ENCODE results near the gene TRAPPC12. TPM values are rescaled to one million over a fixed set of nuclear protein-coding genes. Genes with fewer than 3 reads are reported as not detected.
"Not testable (repeated sequence)": the region's sequence is repeated elsewhere in the genome, so short reads cannot be mapped to it uniquely, and the experiment has no call there.

TRAPPC12 gene
- total and polyA plus RNA-seq, 4 experiments from 2014 or later: 18.0 to 137 (median 94.7) TPM

DNA sequence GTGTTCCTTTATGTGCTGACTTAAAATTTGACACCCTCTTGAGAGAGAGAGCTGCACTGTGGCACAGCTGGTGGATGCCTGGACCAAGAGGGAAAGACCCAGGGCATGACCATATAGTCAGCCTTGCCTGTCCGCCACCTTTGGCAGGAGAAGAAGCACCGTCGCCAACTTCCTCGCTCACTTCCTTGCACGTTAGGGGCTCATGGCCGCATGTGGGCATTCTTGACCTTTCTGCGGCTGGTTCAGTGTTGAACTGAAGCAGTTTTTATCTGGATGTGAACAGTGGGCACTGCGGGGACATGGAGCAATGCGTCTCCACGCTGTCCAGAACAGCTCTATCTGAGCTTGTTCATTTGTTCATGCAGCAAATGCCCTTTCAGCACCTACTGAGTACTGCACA is 66.9 kb downstream of the TRAPPC12 start:
- peaks cover 40% of the 10 kb centered on the region for H3K36me3 ChIP-seq (ENCODE audit: insufficient read depth, low read length)
- no peak for DNase-seq
- H3K9me3 ChIP-seq (ENCODE audit: control insufficient read depth in 1 of 2, low read length in 2 of 2): no peaks in the 10 kb centered on the region
- no peaks in the 10 kb centered on the region for H3K27me3 Mint-ChIP-seq
- no peaks in the 10 kb centered on the region for H3K9me3 Mint-ChIP-seq
- intact Hi-C loops (cut with micrococcal nuclease): no loop called here
- H3K27me3 ChIP-seq (ENCODE audit: insufficient read depth, low read length): no peaks in the 10 kb centered on the region
- H3K4me3 Mint-ChIP-seq: no peak overlapping the region
- no peaks in the 10 kb centered on the region for H3K4me1 ChIP-seq (ENCODE audit: insufficient read depth, low read length)
- ChIA-PET CTCF (ENCODE audit: partially characterized antibody) (interaction anchor here (1.4 kb wide), 1 partner anchor 23 kb away, joined by 4 read pairs; no protein-coding TSS in a partner anchor), POLR2A (ENCODE audit: partially characterized antibody) (no interaction called here)
- H3K27ac Mint-ChIP-seq: no peak overlapping the region
- H3K4me3 ChIP-seq (ENCODE audit: low read length in 2 of 2): no peak overlapping the region
- H3K4me1 Mint-ChIP-seq: peaks cover under 1 to 6% (median 3%) of the 10 kb centered on the region in 4 donors
- H3K27ac ChIP-seq (ENCODE audit: low read depth, low read length): no peak overlapping the region
- peaks cover 48 to 68% of the 10 kb centered on the region in 2 donors for H3K36me3 Mint-ChIP-seq

DNA sequence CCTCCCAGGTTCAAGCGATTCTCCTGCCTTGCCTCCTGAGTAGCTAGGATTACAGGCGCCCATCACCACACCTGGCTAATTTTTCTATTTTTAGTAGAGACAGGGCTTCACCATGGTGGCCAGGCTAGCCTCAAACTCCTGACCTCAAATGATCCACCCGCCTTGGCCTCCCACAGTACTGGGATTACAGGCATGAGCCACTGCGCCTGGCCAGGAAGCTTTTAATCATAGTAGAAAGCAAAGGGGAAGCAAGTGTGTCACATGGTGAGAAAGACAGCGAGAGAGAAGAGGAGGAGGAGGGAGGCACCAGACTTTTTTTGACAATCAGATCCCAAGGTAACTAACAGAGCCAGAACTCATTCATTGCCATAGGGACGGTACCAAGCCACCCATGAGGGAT is 67.7 kb downstream of the TRAPPC12 start:
- H3K9me3 ChIP-seq (ENCODE audit: control insufficient read depth in 1 of 2, low read length in 2 of 2); POLR2A ChIA-PET (ENCODE audit: partially characterized antibody); H3K4me3 ChIP-seq (ENCODE audit: low read length in 2 of 2); H3K27me3 Mint-ChIP-seq; intact Hi-C loops (cut with micrococcal nuclease); H3K4me3 Mint-ChIP-seq; DNase-seq; H3K27me3 ChIP-seq (ENCODE audit: insufficient read depth, low read length); H3K27ac ChIP-seq (ENCODE audit: low read depth, low read length); H3K9me3 Mint-ChIP-seq; H3K4me1 ChIP-seq (ENCODE audit: insufficient read depth, low read length); H3K4me1 Mint-ChIP-seq: not testable (repeated sequence)
- peaks cover 40% of the 10 kb centered on the region for H3K36me3 ChIP-seq (ENCODE audit: insufficient read depth, low read length)
- H3K36me3 Mint-ChIP-seq: peaks cover 48 to 73% of the 10 kb centered on the region in 2 donors
- CTCF ChIA-PET (ENCODE audit: partially characterized antibody): interaction anchor here (1.4 kb wide), 1 partner anchor 24 kb away, joined by 4 read pairs; no protein-coding TSS in a partner anchor
- H3K27ac Mint-ChIP-seq: peak overlapping the region in 3 of 7 donors; percentile 42 to 55 (median 42)

- Histone ChIP-seq H3K27me3 (ENCODE audit: insufficient read depth, low read length) (no peaks in the 10 kb centered on the region), H3K4me1 (ENCODE audit: insufficient read depth, low read length) (no peaks in the 10 kb centered on the region), H3K4me3 (ENCODE audit: low read length in 2 of 2) (no peak overlapping the region), H3K9me3 (ENCODE audit: control insufficient read depth in 1 of 2, low read length in 2 of 2) (no peaks in the 10 kb centered on the region), H3K27ac (ENCODE audit: low read depth, low read length) (no peak overlapping the region), H3K36me3 (ENCODE audit: insufficient read depth, low read length) (peaks cover 44% of the 10 kb centered on the region)
- H3K36me3 Mint-ChIP-seq: peaks cover 44 to 73% of the 10 kb centered on the region in 2 donors
- no peaks in the 10 kb centered on the region for H3K9me3 Mint-ChIP-seq
- H3K27ac Mint-ChIP-seq: peak overlapping the region in 1 of 7 donors; percentile 53
- intact Hi-C loops (cut with micrococcal nuclease): no loop called here
- H3K27me3 Mint-ChIP-seq: no peaks in the 10 kb centered on the region
- POLR2A ChIA-PET (ENCODE audit: partially characterized antibody): no interaction called here
- no peaks in the 10 kb centered on the region for H3K4me1 Mint-ChIP-seq
- H3K4me3 Mint-ChIP-seq: no peak overlapping the region
- CTCF ChIA-PET (ENCODE audit: partially characterized antibody): interaction anchor here (1.6 kb wide), 2 partner anchors 24 to 25 kb away, joined by 4 to 9 read pairs; no protein-coding TSS in a partner anchor
- no peak for DNase-seq
These were observed 68.4 kb downstream of the TRAPPC12 start for GRCh38 chr2:3447789-3448317.

DNA sequence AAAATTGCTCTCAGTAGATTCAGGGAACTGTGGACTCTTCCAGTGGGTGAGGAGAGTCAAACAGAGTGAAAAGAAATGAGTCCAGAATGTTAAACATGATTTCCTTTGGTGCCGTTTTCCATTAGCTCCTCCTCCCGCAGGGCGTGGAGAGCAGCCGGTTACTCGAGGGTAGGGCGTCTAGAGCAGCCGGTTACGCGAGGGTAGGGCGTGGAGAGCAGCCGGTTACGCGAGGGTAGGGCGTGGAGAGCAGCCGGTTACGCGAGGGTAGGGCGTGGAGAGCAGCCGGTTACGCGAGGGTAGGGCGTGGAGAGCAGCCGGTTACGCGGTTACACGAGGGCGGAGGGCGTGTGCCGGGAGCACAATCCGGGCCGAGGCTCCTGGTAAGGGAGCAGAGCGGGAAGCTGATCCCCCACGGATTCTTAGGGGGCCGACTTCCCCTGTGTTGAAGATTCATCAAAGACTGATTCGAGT is 69.0 kb downstream of the TRAPPC12 start:
- H3K9me3 ChIP-seq (ENCODE audit: control insufficient read depth in 1 of 2, low read length in 2 of 2); H3K9me3 Mint-ChIP-seq; H3K27ac ChIP-seq (ENCODE audit: low read depth, low read length); H3K27ac Mint-ChIP-seq; H3K27me3 ChIP-seq (ENCODE audit: insufficient read depth, low read length); H3K4me3 ChIP-seq (ENCODE audit: low read length in 2 of 2); intact Hi-C loops (cut with micrococcal nuclease); H3K27me3 Mint-ChIP-seq; H3K4me1 Mint-ChIP-seq; DNase-seq; POLR2A ChIA-PET (ENCODE audit: partially characterized antibody); H3K4me1 ChIP-seq (ENCODE audit: insufficient read depth, low read length); H3K4me3 Mint-ChIP-seq: not testable (repeated sequence)
- H3K36me3 Mint-ChIP-seq: peaks cover 47 to 76% of the 10 kb centered on the region in 2 donors
- CTCF ChIA-PET (ENCODE audit: partially characterized antibody): interaction anchor here (1.6 kb wide), 2 partner anchors 24 to 26 kb away, joined by 4 to 9 read pairs; no protein-coding TSS in a partner anchor
- peaks cover 49% of the 10 kb centered on the region for H3K36me3 ChIP-seq (ENCODE audit: insufficient read depth, low read length)

DNA sequence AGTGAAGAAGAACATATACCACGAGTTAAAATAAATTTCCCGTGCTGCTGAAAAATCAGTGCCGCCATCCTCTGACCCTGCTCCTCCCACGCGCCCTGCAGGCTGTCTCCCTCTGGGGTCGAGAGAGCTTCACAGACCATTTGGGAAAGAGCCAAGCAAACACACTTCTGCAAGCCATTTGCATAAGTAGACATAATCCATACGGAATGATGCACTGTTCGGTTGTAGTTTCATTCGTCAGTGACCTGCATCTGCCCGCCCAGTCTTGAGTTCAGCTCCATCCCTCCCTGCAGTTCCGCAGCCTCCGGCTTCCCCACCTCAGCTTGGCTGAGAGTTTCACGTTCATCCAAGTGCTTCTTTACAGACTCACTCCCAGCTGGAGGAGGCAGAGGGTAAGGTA is 69.6 kb downstream of the TRAPPC12 start:
- CTCF ChIA-PET (ENCODE audit: partially characterized antibody): interaction anchor here (1.6 kb wide), 2 partner anchors 25 to 27 kb away, joined by 4 to 9 read pairs; no protein-coding TSS in a partner anchor
- no peaks in the 10 kb centered on the region for H3K9me3 ChIP-seq (ENCODE audit: control insufficient read depth in 1 of 2, low read length in 2 of 2)
- peaks cover 41 to 76% of the 10 kb centered on the region in 2 donors for H3K36me3 Mint-ChIP-seq
- intact Hi-C loops (cut with micrococcal nuclease): no loop called here
- DNase-seq: no peak
- no peaks in the 10 kb centered on the region for H3K4me1 Mint-ChIP-seq
- no peaks in the 10 kb centered on the region for H3K27me3 Mint-ChIP-seq
- H3K4me1 ChIP-seq (ENCODE audit: insufficient read depth, low read length): no peaks in the 10 kb centered on the region
- POLR2A ChIA-PET (ENCODE audit: partially characterized antibody): no interaction called here
- peaks cover 45% of the 10 kb centered on the region for H3K36me3 ChIP-seq (ENCODE audit: insufficient read depth, low read length)
- H3K9me3 Mint-ChIP-seq: no peaks in the 10 kb centered on the region
- no peaks in the 10 kb centered on the region for H3K27me3 ChIP-seq (ENCODE audit: insufficient read depth, low read length)
- H3K4me3 ChIP-seq (ENCODE audit: low read length in 2 of 2): no peak overlapping the region
- H3K27ac ChIP-seq (ENCODE audit: low read depth, low read length): no peak overlapping the region
- H3K4me3 Mint-ChIP-seq: no peak overlapping the region
- peak overlapping the region in 1 of 7 donors; percentile 18 for H3K27ac Mint-ChIP-seq

DNA sequence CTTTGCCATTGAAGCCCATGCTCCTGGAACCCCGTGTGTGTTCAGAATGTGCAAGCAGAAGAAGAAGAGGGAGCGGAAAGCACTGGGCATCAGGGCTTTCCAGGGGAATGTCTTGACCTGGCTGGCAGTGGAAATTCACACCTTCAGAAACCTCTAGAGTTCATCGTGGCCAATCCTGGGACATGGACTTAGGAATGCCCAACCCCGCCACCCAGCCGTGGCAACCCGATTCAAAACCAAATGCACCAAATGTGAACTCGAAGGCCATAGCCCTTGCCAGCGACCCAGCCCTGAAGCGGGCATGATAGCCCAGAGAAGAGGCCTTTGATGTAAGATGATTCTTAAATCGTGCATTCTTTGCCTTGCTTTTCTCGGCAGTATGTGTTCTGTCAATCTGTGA is 70.4 kb downstream of the TRAPPC12 start:
- H3K9me3 ChIP-seq (ENCODE audit: control insufficient read depth in 1 of 2, low read length in 2 of 2): no peaks in the 10 kb centered on the region

GRCh38 chr2:3450385-3451010 is 71.0 kb downstream of the TRAPPC12 start:
- peak overlapping the region in 1 of 7 donors; percentile 65 for H3K27ac Mint-ChIP-seq
- Histone ChIP-seq H3K4me3 (ENCODE audit: low read length in 2 of 2) (no peak overlapping the region), H3K27ac (ENCODE audit: low read depth, low read length) (no peak overlapping the region), H3K4me1 (ENCODE audit: insufficient read depth, low read length) (no peaks in the 10 kb centered on the region), H3K9me3 (ENCODE audit: control insufficient read depth in 1 of 2, low read length in 2 of 2) (no peaks in the 10 kb centered on the region), H3K27me3 (ENCODE audit: insufficient read depth, low read length) (no peaks in the 10 kb centered on the region), H3K36me3 (ENCODE audit: insufficient read depth, low read length) (peaks cover 39% of the 10 kb centered on the region)
- H3K36me3 Mint-ChIP-seq: peaks cover 35 to 69% of the 10 kb centered on the region in 2 donors
- intact Hi-C loops (cut with micrococcal nuclease): no loop called here
- CTCF ChIA-PET (ENCODE audit: partially characterized antibody): interaction anchor here (3.5 kb wide), 1 partner anchor 26 kb away, joined by 11 read pairs; no protein-coding TSS in a partner anchor
- no peaks in the 10 kb centered on the region for H3K9me3 Mint-ChIP-seq
- H3K27me3 Mint-ChIP-seq: no peaks in the 10 kb centered on the region
- no peak for DNase-seq
- POLR2A ChIA-PET (ENCODE audit: partially characterized antibody): no interaction called here
- H3K4me1 Mint-ChIP-seq: peaks cover 0 to 3% (median 0%) of the 10 kb centered on the region in 4 donors
- H3K4me3 Mint-ChIP-seq: no peak overlapping the region

More for the DNA sequence above, 70.4 kb downstream of the TRAPPC12 start:
- Mint-ChIP-seq H3K36me3 (peaks cover 35 to 72% of the 10 kb centered on the region in 2 donors), H3K27me3 (no peaks in the 10 kb centered on the region), H3K9me3 (no peaks in the 10 kb centered on the region), H3K4me3 (no peak overlapping the region), H3K4me1 (no peaks in the 10 kb centered on the region), H3K27ac (peak overlapping the region in 2 of 7 donors; percentile 29 to 87)
- DNase-seq: no peak
- Histone ChIP-seq H3K4me3 (ENCODE audit: low read length in 2 of 2) (no peak overlapping the region), H3K4me1 (ENCODE audit: insufficient read depth, low read length) (no peaks in the 10 kb centered on the region), H3K27me3 (ENCODE audit: insufficient read depth, low read length) (no peaks in the 10 kb centered on the region), H3K36me3 (ENCODE audit: insufficient read depth, low read length) (peaks cover 39% of the 10 kb centered on the region), H3K27ac (ENCODE audit: low read depth, low read length) (no peak overlapping the region)
- intact Hi-C loops (cut with micrococcal nuclease): no loop called here
- CTCF ChIA-PET (ENCODE audit: partially characterized antibody): interaction anchor here (3.5 kb wide), 1 partner anchor 26 kb away, joined by 11 read pairs; no protein-coding TSS in a partner anchor
- POLR2A ChIA-PET (ENCODE audit: partially characterized antibody): no interaction called here
